Measurements from ENCODE around the gene MTHFD2L.

GRCh38 chr4:74283614-74284013, 125.7 kb downstream of the MTHFD2L start:
- TF ChIP-seq POLR2A (conservative IDR thresholded peaks at IDR 0.05) (no peak), SRSF7 (optimal IDR thresholded peaks at IDR 0.05; ENCODE audit: low read depth, low read length) (no peak), MAX (CRISPR knock-in tag; IDR thresholded peaks at IDR 0.05) (no peak), ERF (CRISPR knock-in tag; IDR thresholded peaks at IDR 0.05) (no peak), SMC3 (conservative IDR thresholded peaks at IDR 0.05; ENCODE audit: insufficient read depth, low read depth, low read length) (no peak), ZNF274 (IDR thresholded peaks at IDR 0.05; ENCODE audit: borderline replicate concordance, low read depth, low read length) (no peak), EHMT2 (IDR thresholded peaks at IDR 0.05) (no peak), ZNF24 (IDR thresholded peaks at IDR 0.05) (no peak), BRD4 (IDR thresholded peaks at IDR 0.05) (no peak), CHD2 (IDR thresholded peaks at IDR 0.05; ENCODE audit: low read depth, low read length) (no peak), CTCF (IDR thresholded peaks at IDR 0.05 in 2 of 3, conservative IDR thresholded peaks at IDR 0.05 in 1 of 3; ENCODE audit: insufficient read depth in 2 of 3, low read depth in 1 of 3, low read length in 3 of 3) (no peak)

All from K562 (cell line).